Smooth muscle cell (in vitro differentiated cells): Measurements from ENCODE around the gene IVNS1ABP. TPM values are rescaled to one million over a fixed set of nuclear protein-coding genes. Genes with fewer than 3 reads are reported as not detected.

Experiments
- DNase-seq: peaks from one replicate; lab custom pipeline; 2025; ENCODE audit not compliant: unreplicated experiment; lab: John Stamatoyannopoulos, UW
- H2AFZ ChIP-seq: fragments of 200-600 bp; sonication (generic); 2 replicates; pipeline ENCODE4 v1.6.0; 2016; ENCODE audit warnings: antibody characterized with exemption, low read depth, mild to moderate bottlenecking
- H3F3A ChIP-seq: fragments of 200-600 bp; sonication (generic); 2 replicates; pipeline ENCODE4 v1.6.0; 2017; ENCODE audit warnings: antibody characterized with exemption, low read depth
- H3K27ac ChIP-seq: fragments of 200-600 bp; sonication (generic); 2 replicates; pipeline ENCODE4 v1.5.1; 2016; ENCODE audit warnings: low read depth, mild to moderate bottlenecking
- H3K27me3 ChIP-seq: fragments of 200-600 bp; sonication (generic); 2 replicates; pipeline ENCODE4 v1.6.1; 2016; ENCODE audit warnings: low read depth, mild to moderate bottlenecking
- H3K36me3 ChIP-seq: fragments of 200-600 bp; sonication (generic); 2 replicates; pipeline ENCODE4 v1.5.1; 2016; ENCODE audit warnings: low read depth
- H3K4me1 ChIP-seq: fragments of 200-600 bp; sonication (generic); 2 replicates; pipeline ENCODE4 v1.5.1; 2016; ENCODE audit warnings: low read depth
- H3K4me2 ChIP-seq: fragments of 200-600 bp; sonication (generic); 2 replicates; pipeline ENCODE4 v1.6.0; 2016; ENCODE audit warnings: mild to moderate bottlenecking
- H3K4me3 ChIP-seq: fragments of 200-600 bp; sonication (generic); 2 replicates; pipeline ENCODE4 v1.5.1; 2016; ENCODE audit warnings: mild to moderate bottlenecking
- H3K79me2 ChIP-seq: fragments of 200-600 bp; sonication (generic); 2 replicates; pipeline ENCODE4 v1.6.0; 2016; ENCODE audit warnings: low read depth, mild to moderate bottlenecking
- H3K9ac ChIP-seq: fragments of 200-600 bp; sonication (generic); 2 replicates; pipeline ENCODE4 v1.6.0; 2016; ENCODE audit warnings: low read depth
- H3K9me3 ChIP-seq: fragments of 200-600 bp; sonication (generic); replicated peaks from 2 replicates; pipeline ENCODE4 v1.5.1; 2016; ENCODE audit warnings: low read depth
- H4K20me1 ChIP-seq: fragments of 200-600 bp; sonication (generic); 2 replicates; pipeline ENCODE4 v1.6.0; 2016; ENCODE audit warnings: low read depth
- WGBS: methylation state at CpG from one replicate; pipeline ENCODE4 v1.1.7; 2016; ENCODE audit warnings: low lambda C conversion rate; 5-methylcytosine and 5-hydroxymethylcytosine counted together
- polyA plus RNA-seq: library from polyadenylated mRNA; unstranded; fragments of >200 nt; fragmentation: Nextera tagmentation; extraction: Ambion mirVana; gene quantifications from 2 replicates; pipeline ENCODE4 v1.2.1, GENCODE V29; 2016
- total RNA-seq: library from RNA; depleted of rRNA; stranded (reverse); fragments of >200 nt; gene quantifications from 2 replicates; pipeline ENCODE4 v1.2.3, GENCODE V29; 2014
- TF ChIP-seq, protein P1 (sequence below): fragments of 200-600 bp; sonication (generic); IDR thresholded peaks from 2 replicates; pipeline ENCODE4 v1.5.1; 2017; ENCODE audit warnings: borderline replicate concordance, mild to moderate bottlenecking, antibody characterized with exemption; ENCODE audit not compliant: insufficient read depth, poor library complexity, severe bottlenecking

The IVNS1ABP gene
- total and polyA plus RNA-seq, 2 experiments from 2014 or later: 128 to 315 TPM

- no peak overlapping the region for H2AFZ ChIP-seq
- H3K4me3 ChIP-seq: no peak overlapping the region
- H3F3A ChIP-seq: peaks cover 4% of the 10 kb centered on the region
- no peak overlapping the region for H3K4me2 ChIP-seq
- no peaks in the 10 kb centered on the region for H3K36me3 ChIP-seq
- peak overlapping the region; percentile 37 for H3K27ac ChIP-seq
- no peak for DNase-seq
- H3K9me3 ChIP-seq: no peaks in the 10 kb centered on the region
- TF ChIP-seq, protein P1, sequence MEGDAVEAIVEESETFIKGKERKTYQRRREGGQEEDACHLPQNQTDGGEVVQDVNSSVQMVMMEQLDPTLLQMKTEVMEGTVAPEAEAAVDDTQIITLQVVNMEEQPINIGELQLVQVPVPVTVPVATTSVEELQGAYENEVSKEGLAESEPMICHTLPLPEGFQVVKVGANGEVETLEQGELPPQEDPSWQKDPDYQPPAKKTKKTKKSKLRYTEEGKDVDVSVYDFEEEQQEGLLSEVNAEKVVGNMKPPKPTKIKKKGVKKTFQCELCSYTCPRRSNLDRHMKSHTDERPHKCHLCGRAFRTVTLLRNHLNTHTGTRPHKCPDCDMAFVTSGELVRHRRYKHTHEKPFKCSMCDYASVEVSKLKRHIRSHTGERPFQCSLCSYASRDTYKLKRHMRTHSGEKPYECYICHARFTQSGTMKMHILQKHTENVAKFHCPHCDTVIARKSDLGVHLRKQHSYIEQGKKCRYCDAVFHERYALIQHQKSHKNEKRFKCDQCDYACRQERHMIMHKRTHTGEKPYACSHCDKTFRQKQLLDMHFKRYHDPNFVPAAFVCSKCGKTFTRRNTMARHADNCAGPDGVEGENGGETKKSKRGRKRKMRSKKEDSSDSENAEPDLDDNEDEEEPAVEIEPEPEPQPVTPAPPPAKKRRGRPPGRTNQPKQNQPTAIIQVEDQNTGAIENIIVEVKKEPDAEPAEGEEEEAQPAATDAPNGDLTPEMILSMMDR: no peak
- no peak overlapping the region for H3K9ac ChIP-seq
- no peaks in the 10 kb centered on the region for H3K79me2 ChIP-seq
- WGBS: 40% methylated on average over 2 of the region's 2 CpGs
- H3K27me3 ChIP-seq: no peaks in the 10 kb centered on the region
- no peaks in the 10 kb centered on the region for H3K4me1 ChIP-seq
- no peaks in the 10 kb centered on the region for H4K20me1 ChIP-seq
Observed at GRCh38 chr1:185284533-185285276, 32.3 kb downstream of the IVNS1ABP start.

DNA sequence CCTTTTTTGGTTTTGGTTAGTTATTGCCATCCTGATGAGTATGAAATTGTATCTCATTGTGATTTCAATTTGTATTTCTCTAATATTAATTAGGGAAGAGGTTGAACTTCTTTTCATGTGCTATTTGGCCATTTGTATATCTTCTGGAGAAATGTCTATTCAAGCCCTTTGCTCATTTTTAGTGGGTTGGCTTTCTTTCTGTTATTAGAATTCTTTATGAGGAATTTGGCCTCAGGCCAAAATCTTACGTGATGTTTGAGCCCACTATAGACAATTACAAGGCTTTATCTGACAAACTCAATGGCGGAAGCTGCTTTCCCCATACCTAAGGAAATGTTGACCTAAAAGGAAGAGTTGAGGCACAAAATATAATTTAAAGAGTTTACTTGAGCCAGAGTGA, 32.9 kb downstream of the IVNS1ABP start:
- WGBS: 36% methylated on average over 2 of the region's 2 CpGs
- H3K9me3 ChIP-seq: no peaks in the 10 kb centered on the region
- no peak for DNase-seq
- H3K27ac ChIP-seq: peak overlapping the region; percentile 37
- H3K79me2 ChIP-seq: no peaks in the 10 kb centered on the region
- H3F3A ChIP-seq: peaks cover 4% of the 10 kb centered on the region
- no peaks in the 10 kb centered on the region for H3K27me3 ChIP-seq
- H3K4me1 ChIP-seq: no peaks in the 10 kb centered on the region
- H3K36me3 ChIP-seq: no peaks in the 10 kb centered on the region
- H3K4me2 ChIP-seq: no peak overlapping the region
- no peak overlapping the region for H3K9ac ChIP-seq
- TF ChIP-seq, protein P1: no peak
- no peak overlapping the region for H2AFZ ChIP-seq
- H3K4me3 ChIP-seq: no peak overlapping the region
- H4K20me1 ChIP-seq: no peaks in the 10 kb centered on the region

GRCh38 chr1:185281245-185281644, 35.8 kb downstream of the IVNS1ABP start:
- Histone ChIP-seq H4K20me1 (no peaks in the 10 kb centered on the region), H3K27ac (no peak overlapping the region), H3K4me2 (no peak overlapping the region), H3K36me3 (no peaks in the 10 kb centered on the region), H3K9me3 (no peaks in the 10 kb centered on the region), H3F3A (peaks cover 4% of the 10 kb centered on the region), H3K79me2 (no peaks in the 10 kb centered on the region), H3K4me3 (no peak overlapping the region), H3K9ac (no peak overlapping the region), H3K4me1 (no peaks in the 10 kb centered on the region), H3K27me3 (no peaks in the 10 kb centered on the region), H2AFZ (no peak overlapping the region)
- TF ChIP-seq, protein P1: no peak
- no peak for DNase-seq
- WGBS: 93% methylated on average over 3 of the region's 3 CpGs

- no peak overlapping the region for H3K4me3 ChIP-seq
- H2AFZ ChIP-seq: no peak overlapping the region
- H3F3A ChIP-seq: peaks cover 4% of the 10 kb centered on the region
- no peaks in the 10 kb centered on the region for H3K27me3 ChIP-seq
- H3K9me3 ChIP-seq: no peaks in the 10 kb centered on the region
- no peaks in the 10 kb centered on the region for H3K36me3 ChIP-seq
- H3K4me1 ChIP-seq: no peaks in the 10 kb centered on the region
- 94% methylated on average over 2 of the region's 2 CpGs for whole genome bisulfite sequencing
- TF ChIP-seq, protein P1: no peak
- H3K4me2 ChIP-seq: no peak overlapping the region
- H3K9ac ChIP-seq: no peak overlapping the region
- no peak overlapping the region for H3K27ac ChIP-seq
- H3K79me2 ChIP-seq: no peaks in the 10 kb centered on the region
- no peaks in the 10 kb centered on the region for H4K20me1 ChIP-seq
- no peak for DNase-seq
Observed at GRCh38 chr1:185280589-185280988, 36.5 kb downstream of the IVNS1ABP start.
